ENCODE measurements around the gene CA11.

The CA11 gene

DNA sequence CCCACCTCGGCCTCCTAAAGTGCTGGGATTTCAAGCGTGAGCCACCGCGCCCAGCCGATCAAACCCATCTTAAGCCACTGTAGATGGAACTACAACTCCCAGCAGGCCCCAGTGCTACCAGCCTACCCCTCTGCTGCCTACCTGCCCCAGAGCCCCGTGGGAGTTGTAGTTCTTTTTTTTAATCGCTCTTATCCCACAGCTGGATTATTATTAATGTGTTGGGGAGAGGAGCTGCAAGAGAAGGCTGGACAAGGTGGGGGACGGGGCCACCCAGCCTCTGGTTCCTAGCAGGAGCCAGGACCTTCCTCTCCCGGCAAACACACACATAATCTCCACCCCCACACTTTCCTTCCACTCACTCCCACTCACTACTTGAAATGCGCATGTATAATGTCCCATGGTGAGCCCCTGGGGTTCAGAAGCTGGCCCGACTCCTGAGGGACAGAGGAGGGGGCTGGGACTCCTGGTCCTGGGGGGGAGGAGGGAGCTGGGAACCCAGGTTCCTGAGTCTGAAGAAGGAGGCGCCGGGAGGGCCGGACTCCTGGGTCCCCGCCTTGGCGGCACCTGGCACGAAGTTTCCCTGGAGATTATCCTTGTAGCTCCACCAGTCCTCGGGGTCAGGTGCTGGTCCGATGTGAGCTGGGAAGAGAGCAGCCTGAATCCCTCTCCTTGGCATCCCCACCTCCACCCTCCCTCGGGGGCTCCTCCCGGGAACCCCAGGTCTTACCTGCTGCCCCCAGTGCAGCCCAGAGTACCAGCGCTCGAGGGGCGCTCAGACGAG is 958 bp downstream of the CA11 start:
- H3K4me1 ChIP-seq (ENCODE audit: insufficient read depth, low read length), result peaks cover 14% of the 10 kb centered on the region
- H3K4me3 ChIP-seq (ENCODE audit: low read length), result peak overlapping the region; percentile 60
- no peaks in the 10 kb centered on the region for H3K9me3 ChIP-seq (ENCODE audit: low read length)
- H3K36me3 ChIP-seq (ENCODE audit: insufficient read depth, low read length), result no peaks in the 10 kb centered on the region
- H2AFZ ChIP-seq (ENCODE audit: low read depth, low read length), result peak overlapping the region; percentile 90
- H3K27me3 ChIP-seq (ENCODE audit: insufficient read depth, low read length), result no peaks in the 10 kb centered on the region

DNA sequence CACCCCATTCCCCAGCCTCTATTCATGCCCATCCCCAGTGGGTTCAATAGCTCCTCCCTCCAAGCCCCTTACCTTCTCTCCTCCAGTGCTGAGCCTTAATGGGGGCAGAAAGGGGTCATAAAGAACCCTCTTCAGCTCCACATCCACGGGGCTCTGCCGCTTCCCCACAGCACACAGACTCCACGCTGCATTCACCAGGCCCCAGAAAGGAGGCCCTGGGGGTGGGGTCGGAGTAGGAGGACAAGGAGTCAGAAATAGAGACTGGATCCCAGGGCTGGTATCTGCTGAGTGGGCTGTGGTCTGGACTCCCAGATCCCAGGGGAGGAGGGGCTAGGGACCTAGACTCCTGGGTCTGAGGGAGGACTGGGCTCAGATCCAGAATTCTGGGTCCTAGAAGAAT is 1.6 kb downstream of the CA11 start:
- no peaks in the 10 kb centered on the region for H3K9me3 ChIP-seq (ENCODE audit: low read length)
- H3K4me3 ChIP-seq (ENCODE audit: low read length), result peak overlapping the region; percentile 7
- H3K27me3 ChIP-seq (ENCODE audit: insufficient read depth, low read length), result no peaks in the 10 kb centered on the region
- H3K36me3 ChIP-seq (ENCODE audit: insufficient read depth, low read length), result no peaks in the 10 kb centered on the region
- H2AFZ ChIP-seq (ENCODE audit: low read depth, low read length), result no peak overlapping the region
- H3K4me1 ChIP-seq (ENCODE audit: insufficient read depth, low read length), result peaks cover 14% of the 10 kb centered on the region

GRCh38 chr19:48642862-48643261 is 3.1 kb downstream of the CA11 start:
- Histone ChIP-seq H3K36me3 (ENCODE audit: insufficient read depth, low read length) (no peaks in the 10 kb centered on the region), H2AFZ (ENCODE audit: low read depth, low read length) (no peak overlapping the region), H3K27me3 (ENCODE audit: insufficient read depth, low read length) (no peaks in the 10 kb centered on the region), H3K4me3 (ENCODE audit: low read length) (no peak overlapping the region), H3K4me1 (ENCODE audit: insufficient read depth, low read length) (peaks cover 19% of the 10 kb centered on the region), H3K9me3 (ENCODE audit: low read length) (no peaks in the 10 kb centered on the region)

DNA sequence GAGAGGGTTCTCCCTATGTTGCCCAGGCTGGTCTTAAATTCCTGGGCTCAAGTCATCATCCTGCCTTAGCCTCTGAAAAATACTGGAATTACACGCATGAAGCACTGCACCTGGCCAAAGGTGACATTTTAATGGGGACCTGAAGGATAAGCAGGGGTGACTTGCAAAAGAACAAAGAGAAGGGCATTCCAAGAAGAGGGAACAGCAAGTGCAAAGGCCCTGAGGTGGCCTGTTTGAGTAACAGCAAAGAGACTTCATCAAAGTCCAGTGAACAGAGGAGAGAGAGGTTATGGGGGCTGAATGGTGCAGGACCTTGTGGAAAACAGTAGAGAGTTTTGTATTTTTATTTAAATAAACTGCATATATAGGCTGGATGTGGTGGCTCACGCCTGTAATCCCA is 4.1 kb downstream of the CA11 start:
- Histone ChIP-seq H3K4me3 (ENCODE audit: low read length) (no peak overlapping the region), H3K9me3 (ENCODE audit: low read length) (no peaks in the 10 kb centered on the region), H3K36me3 (ENCODE audit: insufficient read depth, low read length) (no peaks in the 10 kb centered on the region), H3K4me1 (ENCODE audit: insufficient read depth, low read length) (peaks cover 19% of the 10 kb centered on the region), H2AFZ (ENCODE audit: low read depth, low read length) (no peak overlapping the region), H3K27me3 (ENCODE audit: insufficient read depth, low read length) (no peaks in the 10 kb centered on the region)

DNA sequence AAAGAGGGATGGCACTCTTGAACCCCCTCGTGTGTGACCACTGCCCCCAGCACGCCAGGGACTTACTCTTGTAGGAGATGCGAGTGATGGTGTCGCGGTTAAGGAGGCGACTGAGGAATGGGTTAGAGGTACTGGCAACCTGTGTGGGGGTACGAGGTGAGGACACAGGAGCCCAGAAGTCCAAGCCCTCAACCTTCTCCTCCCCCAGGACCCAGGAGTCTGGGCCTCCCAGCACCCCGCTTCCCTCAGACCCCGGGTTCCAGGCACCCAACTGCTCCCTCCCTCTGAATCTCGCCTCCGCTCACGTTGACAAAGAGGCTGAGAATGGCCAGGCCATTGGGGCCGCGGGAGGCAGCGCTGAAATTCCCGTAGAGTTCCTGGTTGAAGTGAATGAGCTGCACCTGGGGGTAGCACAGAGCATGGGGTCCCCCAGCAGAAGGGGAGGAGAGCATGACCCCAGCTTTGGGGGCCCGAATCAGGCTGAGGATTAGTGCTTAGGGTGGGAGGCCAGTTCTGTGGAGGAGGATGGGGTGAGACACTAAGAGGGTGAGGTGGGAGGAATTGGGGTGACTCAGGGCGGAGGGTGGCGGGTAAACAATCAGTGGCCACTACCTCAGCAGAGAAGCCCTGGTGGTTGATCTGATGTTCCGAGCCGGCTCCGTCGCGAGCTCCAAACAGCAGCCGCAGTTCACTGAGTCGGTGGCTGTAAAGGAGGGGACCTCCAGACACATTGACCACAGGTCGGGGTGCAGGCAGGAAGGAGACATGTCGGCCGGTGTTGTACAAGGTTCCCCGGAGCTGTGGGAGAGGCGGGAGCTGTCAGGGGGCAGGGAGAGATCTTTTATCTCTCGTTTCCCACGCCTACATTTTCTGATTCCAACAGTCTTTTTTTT is 6.3 kb downstream of the CA11 start:
- H3K4me3 ChIP-seq (ENCODE audit: low read length), result no peak overlapping the region
- H3K9me3 ChIP-seq (ENCODE audit: low read length), result no peaks in the 10 kb centered on the region
- peaks cover 22% of the 10 kb centered on the region for H3K4me1 ChIP-seq (ENCODE audit: insufficient read depth, low read length)
- no peak overlapping the region for H2AFZ ChIP-seq (ENCODE audit: low read depth, low read length)
- H3K36me3 ChIP-seq (ENCODE audit: insufficient read depth, low read length), result no peaks in the 10 kb centered on the region
- no peaks in the 10 kb centered on the region for H3K27me3 ChIP-seq (ENCODE audit: insufficient read depth, low read length)

- peak overlapping the region; percentile 55 for H3K4me3 ChIP-seq (ENCODE audit: low read length)
These were observed 7.1 kb downstream of the CA11 start for GRCh38 chr19:48638831-48639381.

GRCh38 chr19:48637948-48638830 is 7.8 kb downstream of the CA11 start:
- Histone ChIP-seq H3K4me1 (ENCODE audit: insufficient read depth, low read length) (peaks cover 36% of the 10 kb centered on the region), H3K27me3 (ENCODE audit: insufficient read depth, low read length) (no peaks in the 10 kb centered on the region), H3K9me3 (ENCODE audit: low read length) (no peaks in the 10 kb centered on the region), H3K4me3 (ENCODE audit: low read length) (peak overlapping the region; percentile 55), H3K36me3 (ENCODE audit: insufficient read depth, low read length) (no peaks in the 10 kb centered on the region), H2AFZ (ENCODE audit: low read depth, low read length) (peak overlapping the region; percentile 62)

More at GRCh38 chr19:48638831-48639381, 7.1 kb downstream of the CA11 start:
- peaks cover 29% of the 10 kb centered on the region for H3K4me1 ChIP-seq (ENCODE audit: insufficient read depth, low read length)
- H2AFZ ChIP-seq (ENCODE audit: low read depth, low read length), result peak overlapping the region; percentile 62
- H3K9me3 ChIP-seq (ENCODE audit: low read length), result no peaks in the 10 kb centered on the region
- no peaks in the 10 kb centered on the region for H3K27me3 ChIP-seq (ENCODE audit: insufficient read depth, low read length)
- no peaks in the 10 kb centered on the region for H3K36me3 ChIP-seq (ENCODE audit: insufficient read depth, low read length)

DNA sequence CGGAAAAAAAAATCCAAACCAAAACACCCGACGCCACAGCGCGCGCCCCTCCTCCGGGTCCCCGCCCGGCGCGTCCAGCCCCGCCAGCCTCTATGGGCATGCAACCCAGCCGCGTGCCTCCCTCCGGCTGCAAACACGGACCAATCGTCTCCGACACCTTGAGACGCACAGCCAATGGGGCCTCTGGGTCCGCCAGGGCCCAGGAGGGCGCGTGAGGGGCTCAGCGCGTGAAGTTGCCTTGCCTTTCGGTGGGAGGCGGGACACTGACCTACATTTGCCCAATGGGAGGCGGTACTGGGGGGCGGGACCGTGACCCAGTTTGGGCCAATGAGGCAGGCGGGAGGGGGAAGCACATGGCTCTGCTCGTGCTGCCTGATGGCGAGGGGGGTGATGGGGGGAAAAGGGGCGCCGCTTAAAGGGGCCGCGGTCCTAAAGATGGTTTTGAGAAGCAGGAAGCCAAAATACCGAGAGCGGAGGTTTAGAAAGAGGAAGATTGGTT is 8.5 kb downstream of the CA11 start:
- Histone ChIP-seq H3K9me3 (ENCODE audit: low read length) (no peaks in the 10 kb centered on the region), H3K4me3 (ENCODE audit: low read length) (peak overlapping the region; percentile 68), H3K36me3 (ENCODE audit: insufficient read depth, low read length) (no peaks in the 10 kb centered on the region), H3K4me1 (ENCODE audit: insufficient read depth, low read length) (peaks cover 43% of the 10 kb centered on the region), H2AFZ (ENCODE audit: low read depth, low read length) (peak overlapping the region; percentile 62), H3K27me3 (ENCODE audit: insufficient read depth, low read length) (no peaks in the 10 kb centered on the region)

DNA sequence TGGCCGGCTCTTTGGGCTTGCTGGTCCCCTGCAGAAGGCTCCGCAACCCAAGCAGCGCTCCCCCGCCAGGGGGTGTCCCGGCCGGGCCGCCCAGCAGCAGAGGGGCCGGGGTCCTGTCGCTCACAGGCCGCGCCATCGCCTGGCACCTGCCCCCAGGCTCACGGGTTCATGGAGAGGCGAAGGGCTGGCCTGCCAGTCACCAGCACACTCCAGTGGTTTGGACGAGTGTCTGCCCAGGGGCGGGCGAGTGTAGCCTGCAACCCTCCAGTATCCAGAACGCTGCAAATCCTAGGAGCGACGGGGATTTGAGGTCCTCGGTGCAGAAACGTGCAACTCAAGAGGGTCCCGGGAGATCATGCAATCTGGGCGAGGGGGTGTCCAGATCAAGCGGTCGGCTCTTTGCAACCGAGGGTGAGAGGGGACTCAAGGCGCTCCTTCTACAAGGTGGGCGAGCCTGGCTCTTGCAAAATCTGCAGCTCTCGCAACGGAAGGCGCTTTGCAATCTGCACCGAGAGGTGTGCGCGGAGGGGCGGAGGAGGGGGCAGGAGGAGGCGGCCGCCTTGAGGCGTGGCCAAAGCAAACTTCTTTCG is 9.0 kb downstream of the CA11 start, which contains the start of gene DBP:
DBP (minus strand) TSS at position 521 of the 590 bp plus-strand sequence; CDS start at position 136, 385 bp downstream.
- Histone ChIP-seq H3K4me3 (ENCODE audit: low read length) (peak within 1 kb of the TSS; percentile 68), H2AFZ (ENCODE audit: low read depth, low read length) (peak within 1 kb of the TSS; percentile 62), H3K27me3 (ENCODE audit: insufficient read depth, low read length) (no peaks in the 10 kb centered on the region), H3K9me3 (ENCODE audit: low read length) (no peaks in the 10 kb centered on the region), H3K4me1 (ENCODE audit: insufficient read depth, low read length) (peaks cover 49% of the 10 kb centered on the region), H3K36me3 (ENCODE audit: insufficient read depth, low read length) (no peaks in the 10 kb centered on the region)

DNA sequence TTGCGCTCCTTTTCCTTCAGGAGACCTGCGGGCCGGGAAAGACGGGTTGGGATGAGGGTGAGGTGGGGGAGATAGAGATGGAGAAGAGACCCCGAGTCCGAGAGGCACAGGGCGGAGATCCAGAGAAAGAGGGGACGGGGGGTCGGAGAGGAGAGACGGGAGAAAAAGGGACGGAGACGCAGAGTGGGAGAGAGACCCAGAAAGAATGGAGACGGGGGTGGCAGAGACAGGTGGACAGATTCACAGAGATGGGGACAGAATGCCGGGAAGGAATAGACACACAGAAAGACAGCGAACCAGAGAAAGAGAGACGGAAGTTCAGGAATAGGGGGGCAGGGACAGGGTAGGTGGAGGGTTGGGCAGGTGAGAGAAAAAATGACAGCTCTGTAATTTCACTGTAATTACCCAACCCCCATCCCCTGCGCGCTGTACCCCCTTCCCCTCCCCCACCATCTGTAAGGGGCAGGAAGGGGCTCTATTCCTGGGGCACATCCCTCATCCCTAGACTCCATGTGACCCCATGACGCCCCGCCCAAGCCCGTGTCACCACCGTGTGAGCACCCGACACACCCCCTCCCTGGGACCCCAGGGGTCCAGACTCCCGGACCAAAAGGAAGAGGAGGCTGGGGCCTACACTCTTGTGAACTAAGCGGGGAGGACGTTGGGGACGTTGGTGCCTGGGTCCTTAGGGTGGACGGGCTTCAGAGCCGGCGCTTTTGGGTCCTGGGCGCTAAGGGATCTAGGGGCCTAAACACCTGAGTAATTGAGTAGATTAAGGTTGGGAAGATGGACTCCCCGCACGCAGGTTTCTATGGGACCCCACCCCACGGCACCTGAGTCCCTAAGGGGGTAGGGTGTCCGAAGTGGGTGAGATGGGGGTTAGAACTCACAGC is 9.8 kb downstream of the CA11 start:
- H3K4me1 ChIP-seq (ENCODE audit: insufficient read depth, low read length), result peaks cover 55% of the 10 kb centered on the region
- no peaks in the 10 kb centered on the region for H3K9me3 ChIP-seq (ENCODE audit: low read length)
- no peak overlapping the region for H2AFZ ChIP-seq (ENCODE audit: low read depth, low read length)
- H3K27me3 ChIP-seq (ENCODE audit: insufficient read depth, low read length), result no peaks in the 10 kb centered on the region
- H3K36me3 ChIP-seq (ENCODE audit: insufficient read depth, low read length), result no peaks in the 10 kb centered on the region
- peak overlapping the region; percentile 68 for H3K4me3 ChIP-seq (ENCODE audit: low read length)

DNA sequence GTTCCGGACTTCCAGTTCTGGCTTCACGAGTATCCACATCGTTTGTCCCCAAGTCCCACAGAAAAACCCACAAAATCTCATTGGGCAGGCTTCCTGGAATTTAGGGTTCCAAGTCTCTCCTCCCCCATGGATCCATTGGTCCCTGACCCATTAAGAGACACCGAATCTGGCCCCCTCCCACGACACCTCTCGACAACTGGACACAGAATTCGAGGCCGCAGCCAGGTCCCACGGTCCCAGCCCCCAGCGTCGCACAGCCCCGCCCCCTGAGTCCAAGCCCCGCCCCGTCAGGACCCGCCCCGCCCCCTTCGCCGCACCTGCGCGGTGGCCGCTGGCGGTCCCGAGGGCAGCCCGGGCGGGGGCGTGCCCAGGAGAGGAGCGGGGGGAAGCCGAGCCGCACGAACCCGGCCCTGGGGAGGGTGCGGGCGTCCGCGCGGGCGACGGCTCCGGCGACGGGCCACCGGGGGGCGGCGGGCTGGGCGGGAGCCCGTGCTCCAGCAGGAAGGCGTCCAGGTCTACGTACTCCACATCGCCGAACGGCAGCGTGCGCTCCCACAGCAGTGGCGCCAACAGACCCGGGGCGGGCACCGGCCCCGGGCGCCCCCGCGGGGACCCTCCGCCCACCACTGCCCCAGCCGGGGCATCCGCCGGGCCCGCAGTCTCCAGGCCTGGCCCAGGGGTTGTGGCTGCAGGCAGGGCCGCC is 10.6 kb downstream of the CA11 start:
- no peak overlapping the region for H2AFZ ChIP-seq (ENCODE audit: low read depth, low read length)
- H3K4me1 ChIP-seq (ENCODE audit: insufficient read depth, low read length), result peaks cover 62% of the 10 kb centered on the region
- peak overlapping the region; percentile 68 for H3K4me3 ChIP-seq (ENCODE audit: low read length)
- no peaks in the 10 kb centered on the region for H3K9me3 ChIP-seq (ENCODE audit: low read length)
- no peaks in the 10 kb centered on the region for H3K27me3 ChIP-seq (ENCODE audit: insufficient read depth, low read length)
- H3K36me3 ChIP-seq (ENCODE audit: insufficient read depth, low read length), result peaks cover under 1% of the 10 kb centered on the region
